ENCODE data around the gene PHF20.
"Not testable (repeated sequence)": the region's sequence is repeated elsewhere in the genome, so short reads cannot be mapped to it uniquely, and the experiment has no call there.

PHF20 gene

DNA sequence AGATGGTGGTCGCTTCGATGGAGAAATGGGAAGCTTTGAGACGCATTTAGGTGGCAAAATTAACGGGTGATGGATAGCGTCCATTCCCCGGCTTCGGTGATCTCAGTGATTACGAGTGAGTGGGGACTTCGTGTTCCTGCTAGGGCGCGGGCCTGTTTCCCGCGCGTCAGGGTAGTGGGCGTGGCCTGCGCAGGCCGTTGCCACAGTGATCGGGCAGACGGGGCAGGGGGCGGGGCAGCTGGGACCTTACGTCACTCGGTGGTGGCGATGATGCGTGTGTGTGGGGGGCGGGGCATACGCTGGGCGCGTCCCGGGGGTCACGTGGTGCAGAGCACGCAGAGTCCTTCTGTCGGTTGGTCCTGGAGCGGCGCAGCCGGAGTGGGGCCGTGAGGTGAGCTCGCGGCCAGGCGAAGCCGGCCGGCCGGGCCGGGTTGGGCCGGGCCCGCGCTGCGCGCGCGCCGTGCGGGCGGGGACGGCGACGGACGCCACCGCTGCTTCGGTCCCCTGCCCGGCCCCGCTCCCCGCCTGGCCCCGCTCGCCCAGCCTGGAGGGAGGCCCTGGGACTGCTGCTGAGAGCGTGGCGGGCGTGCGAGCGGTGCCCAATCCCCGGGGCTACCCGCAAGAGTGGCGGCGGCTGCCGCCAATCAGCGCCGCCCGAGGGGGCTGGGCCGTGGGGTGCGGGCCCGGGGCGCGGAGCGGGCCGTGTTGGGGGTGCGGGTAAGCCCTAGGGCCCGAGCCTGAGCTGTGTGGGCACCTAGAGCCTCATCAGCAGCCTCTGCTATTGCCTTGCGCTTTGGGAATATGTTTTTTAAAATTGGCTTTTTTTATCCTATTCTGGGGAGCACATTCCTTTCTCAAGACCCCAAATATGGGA, at the start of gene PHF20:
Gene PHF20 (plus strand): TSS at position 327 of the 874 bp plus-strand sequence. CDS start 29,508 bp downstream, outside the sequence.
- DNase-seq (ENCODE audit: low spot score) = peak; percentile 97
- TF ChIP-seq, protein P1, sequence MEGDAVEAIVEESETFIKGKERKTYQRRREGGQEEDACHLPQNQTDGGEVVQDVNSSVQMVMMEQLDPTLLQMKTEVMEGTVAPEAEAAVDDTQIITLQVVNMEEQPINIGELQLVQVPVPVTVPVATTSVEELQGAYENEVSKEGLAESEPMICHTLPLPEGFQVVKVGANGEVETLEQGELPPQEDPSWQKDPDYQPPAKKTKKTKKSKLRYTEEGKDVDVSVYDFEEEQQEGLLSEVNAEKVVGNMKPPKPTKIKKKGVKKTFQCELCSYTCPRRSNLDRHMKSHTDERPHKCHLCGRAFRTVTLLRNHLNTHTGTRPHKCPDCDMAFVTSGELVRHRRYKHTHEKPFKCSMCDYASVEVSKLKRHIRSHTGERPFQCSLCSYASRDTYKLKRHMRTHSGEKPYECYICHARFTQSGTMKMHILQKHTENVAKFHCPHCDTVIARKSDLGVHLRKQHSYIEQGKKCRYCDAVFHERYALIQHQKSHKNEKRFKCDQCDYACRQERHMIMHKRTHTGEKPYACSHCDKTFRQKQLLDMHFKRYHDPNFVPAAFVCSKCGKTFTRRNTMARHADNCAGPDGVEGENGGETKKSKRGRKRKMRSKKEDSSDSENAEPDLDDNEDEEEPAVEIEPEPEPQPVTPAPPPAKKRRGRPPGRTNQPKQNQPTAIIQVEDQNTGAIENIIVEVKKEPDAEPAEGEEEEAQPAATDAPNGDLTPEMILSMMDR (IDR thresholded peaks at IDR 0.05; ENCODE audit: extremely low read depth, missing control alignments) = no peak

DNA sequence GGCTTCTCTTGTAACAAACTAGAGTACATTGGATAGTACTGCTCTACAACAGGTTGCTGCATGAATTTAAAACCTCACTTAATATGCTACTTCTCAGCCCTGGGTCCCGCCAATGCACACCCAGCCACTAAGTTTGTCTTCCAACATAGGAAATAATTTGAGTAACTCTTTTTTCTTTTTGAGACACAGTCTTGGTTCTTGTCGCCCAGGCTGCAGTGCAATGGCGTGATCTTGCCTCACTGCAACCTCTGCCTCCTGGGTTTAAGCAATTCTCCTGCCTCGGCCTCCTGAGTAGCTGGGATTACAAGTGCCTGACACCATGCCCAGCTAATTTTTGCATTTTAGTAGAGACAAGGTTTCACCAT, 48.6 kb upstream of the PHF20 start:
- DNase-seq (ENCODE audit: low spot score) = not testable (repeated sequence)

DNA sequence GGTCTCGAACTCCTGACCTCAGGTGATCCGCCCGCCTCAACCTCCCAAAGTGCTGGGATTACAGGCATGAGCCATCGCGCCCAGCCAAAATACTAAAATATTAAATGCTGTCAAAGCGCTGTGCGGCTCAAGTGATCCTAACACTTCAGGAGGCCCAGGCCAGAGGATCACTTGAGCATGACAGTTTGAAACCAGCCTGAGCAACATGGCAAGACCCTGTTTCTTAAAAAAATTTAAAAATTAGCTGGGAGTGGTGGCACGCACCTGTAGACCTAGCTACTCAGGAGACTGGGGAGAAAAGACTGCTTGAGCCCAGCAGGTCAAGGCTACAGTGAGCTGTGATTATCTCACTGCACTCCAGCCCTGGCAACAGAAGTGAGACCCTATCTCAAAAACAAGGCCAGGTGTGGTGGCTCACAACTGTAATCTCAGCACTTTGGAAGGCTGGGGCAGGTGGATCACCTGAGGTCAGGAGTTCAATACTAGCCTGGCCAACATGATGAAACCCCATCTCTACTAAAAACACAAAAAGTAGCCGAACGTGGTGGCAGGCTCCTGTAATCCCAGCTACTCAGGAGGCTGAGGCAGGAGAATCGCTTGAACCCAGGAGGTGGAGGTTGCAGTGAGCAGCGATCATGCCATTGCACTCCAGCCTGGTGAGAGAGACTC, 48.0 kb upstream of the PHF20 start:
- not testable (repeated sequence) for DNase-seq (ENCODE audit: low spot score)

- TF ChIP-seq, protein P1 (IDR thresholded peaks at IDR 0.05; ENCODE audit: extremely low read depth, missing control alignments) = no peak
- DNase-seq (ENCODE audit: low spot score) = no peak
Observed at GRCh38 chr20:35724321-35725230, 47.2 kb upstream of the PHF20 start.

- no peak for DNase-seq (ENCODE audit: low spot score)
- TF ChIP-seq, protein P1 (IDR thresholded peaks at IDR 0.05; ENCODE audit: extremely low read depth, missing control alignments) = no peak
Observed at GRCh38 chr20:35726842-35727711, 44.7 kb upstream of the PHF20 start.

- no peak for DNase-seq (ENCODE audit: low spot score)
- TF ChIP-seq, protein P1 (IDR thresholded peaks at IDR 0.05; ENCODE audit: extremely low read depth, missing control alignments) = no peak
Observed at GRCh38 chr20:35729283-35729807, 42.5 kb upstream of the PHF20 start.

GRCh38 chr20:35729836-35730582, 41.8 kb upstream of the PHF20 start:
- DNase-seq (ENCODE audit: low spot score) = no peak
- TF ChIP-seq, protein P1 (IDR thresholded peaks at IDR 0.05; ENCODE audit: extremely low read depth, missing control alignments) = no peak

Data from GM20000 (cell line).